Hematopoietic multipotent progenitor cell treated with erythropoietin and hydrocortisone succinate and interleukin-3 and kit ligand, for 15 days (in vitro differentiated cells): ENCODE results near the gene ITM2B.

Experiments
- DNase-seq: peaks from one replicate; pipeline ENCODE4 v3.0.0-alpha.2; 2015; ENCODE audit warnings: low spot score

Gene ITM2B

GRCh38 chr13:48311223-48311622, 78.2 kb downstream of the ITM2B start:
- no peak for DNase-seq

DNA sequence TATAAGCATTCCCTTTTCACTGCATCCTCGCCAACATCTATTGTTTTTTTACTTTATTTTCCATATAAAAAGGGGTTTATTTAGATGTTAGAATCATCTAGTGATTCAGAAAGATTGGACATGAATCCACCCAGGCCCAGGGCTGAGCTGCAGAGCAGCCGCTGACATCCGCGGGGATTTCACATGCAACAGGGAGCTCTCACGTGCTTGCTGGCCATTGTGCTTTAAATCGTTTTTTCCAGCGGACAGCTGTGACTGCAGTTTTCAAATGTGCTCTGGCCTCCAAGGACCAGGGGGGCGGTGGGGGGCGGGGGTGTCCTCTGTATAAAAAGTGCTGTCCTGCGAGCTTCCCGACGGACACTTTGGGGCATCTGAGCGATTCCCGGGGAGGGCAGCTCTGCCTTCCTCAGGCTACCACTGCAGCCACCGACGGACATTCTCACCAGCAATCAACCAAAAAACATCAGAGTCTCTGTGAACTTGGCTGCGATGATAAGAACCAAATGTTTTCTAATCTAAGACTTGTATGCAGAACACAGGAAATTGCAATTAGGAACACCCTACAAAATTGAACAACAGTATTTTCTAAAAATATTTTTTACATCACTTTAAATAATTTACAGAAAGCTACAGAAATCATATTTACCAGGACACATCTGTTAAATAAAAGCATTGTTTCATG, 83.1 kb downstream of the ITM2B start:
- no peak for DNase-seq

DNA sequence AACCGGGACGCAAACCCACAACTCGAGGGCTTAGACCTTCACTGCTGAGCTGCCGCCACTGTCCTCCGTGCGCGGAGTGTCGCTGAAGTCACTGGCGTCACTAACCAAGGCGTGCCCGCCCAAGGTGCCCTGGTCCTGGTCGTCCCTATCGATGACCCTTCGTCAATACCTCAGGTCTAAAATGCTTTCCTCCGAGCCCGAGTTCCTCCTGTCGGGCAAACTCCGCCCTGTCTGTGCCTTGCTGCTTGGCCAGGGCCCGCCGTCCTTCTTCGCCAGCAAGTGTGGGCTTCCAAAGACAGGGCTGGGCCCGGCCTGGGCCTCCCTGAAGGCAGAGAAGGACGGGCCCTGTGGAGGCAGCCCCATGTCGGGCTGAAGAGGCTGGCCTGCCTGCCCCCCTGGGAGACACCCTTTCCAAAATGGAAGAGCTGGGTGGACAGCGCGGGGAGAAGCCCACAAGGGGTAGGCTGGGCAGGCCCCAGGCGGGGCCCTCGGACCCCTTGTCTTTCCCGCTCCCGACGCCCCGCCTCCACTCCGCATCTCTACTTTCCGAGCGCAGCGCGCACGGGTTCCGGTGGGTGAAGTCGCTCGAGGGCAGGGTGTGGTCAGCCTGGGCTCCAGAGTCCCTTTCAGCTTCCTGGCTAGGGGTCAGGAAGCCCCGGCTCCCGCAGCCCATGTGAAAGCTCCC, 84.0 kb downstream of the ITM2B start:
- no peak for DNase-seq

DNA sequence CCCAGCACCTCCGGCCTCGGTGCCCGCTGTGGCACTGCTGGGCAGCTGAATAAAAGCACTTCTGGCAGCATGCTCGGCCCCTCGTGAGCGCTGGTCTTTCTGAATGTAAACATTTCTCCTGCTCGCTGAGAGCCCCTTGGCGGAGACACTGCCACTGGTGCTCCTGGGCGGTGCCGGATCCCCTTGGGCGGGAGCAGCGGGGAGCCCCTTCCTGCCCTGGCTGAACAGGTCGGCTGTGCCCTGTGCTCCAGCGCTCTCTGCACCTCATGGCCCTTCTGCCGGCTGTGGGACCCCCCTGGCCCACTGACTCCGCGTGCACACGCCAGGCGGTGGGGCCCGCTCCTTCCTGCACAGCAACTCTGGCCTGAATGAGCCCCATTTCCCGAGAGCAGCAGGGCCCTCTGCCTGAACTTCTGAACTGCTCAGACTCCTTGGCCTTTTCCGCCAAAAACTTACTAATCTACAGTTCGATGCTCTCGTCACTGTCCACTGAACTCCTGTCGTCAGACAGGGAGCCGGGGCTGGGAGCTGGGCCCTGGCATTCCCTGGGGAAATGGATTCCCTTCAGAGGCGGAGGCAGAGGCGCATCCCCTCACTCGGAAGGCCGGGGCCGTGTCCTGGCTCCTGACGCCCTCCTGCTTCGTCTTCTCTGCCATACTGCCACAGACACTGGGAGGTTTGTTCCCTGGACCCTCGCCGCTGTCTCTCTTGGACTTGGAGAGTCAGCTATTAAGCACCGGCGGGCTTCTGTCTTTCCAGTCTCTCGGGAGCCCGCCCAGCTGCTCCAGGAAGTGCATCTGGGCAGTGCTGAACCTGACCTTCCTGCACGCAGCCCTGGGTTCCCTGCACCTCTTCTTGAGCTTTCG, 84.7 kb downstream of the ITM2B start:
- no peak for DNase-seq

DNA sequence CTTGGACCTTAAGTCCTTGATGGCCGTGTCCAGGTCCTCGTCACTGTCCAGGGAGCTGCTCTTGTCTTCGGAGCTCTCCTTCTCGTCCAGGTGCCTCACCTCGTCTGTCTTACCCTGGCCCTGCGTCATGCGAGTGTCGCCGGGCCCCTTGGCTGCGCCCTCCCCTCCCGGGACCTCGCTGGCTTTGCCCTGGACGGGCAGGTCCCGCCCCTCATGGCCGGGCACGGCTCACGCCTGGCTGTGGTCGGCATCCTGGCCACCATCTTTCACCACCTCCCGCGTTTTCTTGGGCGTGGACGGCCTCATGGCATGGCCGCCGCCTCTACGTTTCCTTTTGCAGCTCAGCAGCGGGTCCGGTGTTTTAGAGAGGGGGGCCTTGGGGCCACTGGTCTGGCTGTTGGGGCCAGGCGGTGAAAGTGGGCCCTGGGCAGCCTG, 85.4 kb downstream of the ITM2B start:
- no peak for DNase-seq

DNA sequence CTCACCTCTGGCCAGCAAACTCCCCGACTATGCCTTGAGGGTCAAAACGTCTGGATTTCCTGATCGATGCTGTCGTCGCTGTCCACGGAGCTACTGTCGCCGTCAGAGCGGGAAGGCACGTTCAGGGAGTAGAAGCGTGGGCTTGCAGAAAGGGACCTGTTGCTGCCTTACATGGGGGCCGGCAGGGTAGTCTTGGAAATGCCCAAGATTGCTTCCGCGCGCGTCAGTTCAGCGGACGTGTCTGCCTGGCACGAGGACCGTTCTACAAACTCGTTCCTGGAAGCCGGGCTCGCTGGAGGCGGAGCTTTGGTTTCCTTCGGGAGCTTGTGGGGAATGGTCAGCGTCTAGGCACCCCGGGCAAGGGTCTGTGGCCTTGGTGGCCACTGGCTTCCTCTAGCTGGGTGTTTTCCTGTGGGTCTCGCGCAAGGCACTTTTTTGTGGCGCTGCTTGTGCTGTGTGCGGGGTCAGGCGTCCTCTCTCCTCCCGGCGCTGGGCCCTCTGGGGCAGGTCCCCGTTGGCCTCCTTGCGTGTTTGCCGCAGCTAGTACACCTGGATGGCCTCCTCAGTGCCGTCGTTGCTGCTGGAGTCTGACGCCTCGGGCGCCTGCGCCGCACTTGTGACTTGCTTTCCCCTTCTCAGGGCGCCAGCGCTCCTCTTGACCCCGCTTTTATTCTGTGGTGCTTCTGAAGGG, 86.0 kb downstream of the ITM2B start:
- no peak for DNase-seq
